Uterine smooth muscle cell (primary cell): ENCODE results near the gene WDR17. TPM values are rescaled to one million over a fixed set of nuclear protein-coding genes. Genes with fewer than 3 reads are reported as not detected.

Experiments
- total RNA-seq: library from RNA; depleted of rRNA; stranded (reverse); fragments of >200 nt; gene quantifications from 2 replicates; pipeline ENCODE4 v1.2.3, GENCODE V29; 2014

WDR17 gene
- 4.3 and 5.6 TPM in 2 replicates for total RNA-seq

DNA sequence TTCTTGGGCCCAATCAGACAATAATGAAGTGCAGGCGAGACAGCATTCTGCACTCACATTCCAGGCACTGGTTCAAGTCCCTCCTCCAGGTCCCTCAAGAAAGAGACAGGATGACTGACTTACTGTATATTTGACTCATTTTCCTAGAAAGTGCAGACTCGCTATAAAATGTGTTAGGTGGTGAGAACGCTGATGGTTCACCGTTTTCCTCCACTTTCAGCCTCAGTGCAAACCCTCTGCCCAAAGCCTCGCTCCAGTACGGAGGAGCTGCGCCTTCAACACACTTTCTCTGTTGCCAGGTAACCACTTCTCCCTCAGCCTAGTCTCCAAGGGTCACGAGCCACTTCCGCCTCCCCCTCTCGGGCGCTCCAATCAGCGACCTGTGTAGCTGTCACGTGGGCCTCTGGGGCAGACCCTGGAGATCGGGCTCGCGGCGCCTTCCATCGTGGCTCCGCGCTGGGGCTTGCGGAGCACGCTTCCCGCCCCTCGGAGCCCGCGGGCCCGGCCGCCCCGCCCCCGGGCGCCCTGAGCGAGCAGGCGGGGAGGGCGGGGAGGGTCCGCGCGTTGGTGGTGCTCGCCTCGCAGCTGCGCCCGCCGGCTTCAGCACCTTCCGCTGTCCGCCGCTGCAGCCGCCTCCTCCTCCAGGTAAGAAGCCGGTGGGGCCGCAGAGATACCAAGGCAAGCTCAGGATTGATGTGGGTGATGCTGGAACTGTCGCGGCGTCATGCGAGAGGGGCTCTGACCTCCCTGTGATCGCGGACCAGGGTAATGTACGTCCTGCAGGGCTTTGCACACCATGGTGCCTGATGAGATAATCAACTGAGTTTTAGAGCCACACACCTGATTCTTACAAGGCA is at the start of gene WDR17:
Gene WDR17 (plus strand): TSS at position 407 of the 857 bp plus-strand sequence. CDS start 45,740 bp downstream, outside the sequence.

DNA sequence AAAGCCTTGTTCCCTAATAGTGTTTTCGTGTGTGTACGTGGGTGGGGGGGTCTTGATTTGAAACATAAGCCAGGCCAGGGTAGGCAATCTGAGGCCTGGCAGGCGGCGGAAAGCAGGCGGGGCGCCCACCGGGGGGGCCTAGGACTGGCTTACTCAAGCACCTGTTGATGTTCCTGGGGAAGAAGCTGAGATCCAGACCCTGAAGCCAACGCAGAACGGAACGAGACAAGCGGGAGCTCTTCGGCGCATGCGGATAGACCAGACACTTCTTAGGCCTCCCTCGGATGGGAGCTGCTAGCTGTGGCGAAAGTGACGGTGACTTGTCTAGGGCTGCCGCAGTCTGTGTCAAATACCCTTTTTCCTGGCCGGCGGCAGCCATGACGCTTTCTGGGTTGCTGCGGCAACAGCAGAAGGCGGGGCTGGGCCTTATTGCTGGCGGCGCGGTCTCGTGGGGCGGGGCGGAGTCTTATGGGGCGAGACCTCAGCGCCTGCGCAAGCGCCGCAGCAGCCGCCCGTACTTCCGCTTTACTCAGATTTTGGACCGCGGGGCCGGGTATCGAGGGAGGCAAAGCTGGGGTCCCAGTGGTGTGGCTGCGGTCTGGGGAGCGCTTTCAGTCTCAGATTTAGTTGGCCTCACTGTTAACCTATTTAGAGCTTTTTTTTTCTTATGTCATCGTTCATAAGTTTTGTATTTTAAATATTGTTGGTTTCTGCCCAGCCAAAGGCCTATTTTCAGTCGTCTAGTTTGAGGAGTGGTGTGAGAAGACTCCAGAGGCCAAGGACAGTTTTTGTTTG is 129.7 kb downstream of the WDR17 start, which contains the start of gene SPATA4:
Gene SPATA4 (minus strand): TSS at position 402 of the 795 bp plus-strand sequence. CDS start 23 bp downstream, at position 379.

Other genes starting within 250 kb of the WDR17 start
- gene SPATA4, start 129.7 kb downstream of the WDR17 start, total RNA-seq: 0.37 and 0.44 TPM in 2 replicates
- gene ASB5, start 203.4 kb downstream of the WDR17 start, total RNA-seq: 0.33 and 2.2 TPM in 2 replicates